ENCODE data around the gene PRR7. TPM values are rescaled to one million over a fixed set of nuclear protein-coding genes. Genes with fewer than 3 reads are reported as not detected.

PRR7 gene
- total and polyA plus RNA-seq, 2 of the 13 experiments (the other 11 are each of a cell fraction or from before 2014, with no cell fraction given): 4.8 to 5.0 TPM

DNA sequence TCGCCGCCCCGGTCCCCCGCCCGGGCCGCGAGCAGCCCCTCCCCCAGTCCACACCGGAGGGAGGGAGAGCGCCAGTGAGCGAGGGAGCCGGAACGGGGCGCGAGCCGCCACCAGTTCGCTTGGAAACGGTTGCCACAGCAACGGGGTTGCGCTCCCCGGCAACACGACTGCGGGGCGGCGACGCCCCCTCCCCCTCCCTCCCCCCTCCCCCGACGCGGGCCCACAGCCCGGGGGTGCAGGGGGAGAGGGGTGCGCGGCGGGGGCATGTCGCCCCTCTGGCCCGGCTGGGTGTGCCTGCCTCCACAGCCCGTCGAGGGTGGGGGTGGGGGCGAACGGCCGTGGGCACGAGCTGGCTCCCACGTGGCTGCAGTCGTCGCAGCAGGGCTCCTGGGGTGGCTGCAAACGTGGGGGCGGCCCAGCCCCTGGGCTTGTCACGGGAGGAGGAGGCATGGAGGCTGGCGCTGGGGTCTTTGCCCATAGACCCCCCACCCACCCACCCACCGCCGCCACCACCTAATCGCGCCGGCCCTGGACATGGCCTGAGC is 524 bp downstream of the PRR7 start (continued):
- TF ChIP-seq, protein P1, sequence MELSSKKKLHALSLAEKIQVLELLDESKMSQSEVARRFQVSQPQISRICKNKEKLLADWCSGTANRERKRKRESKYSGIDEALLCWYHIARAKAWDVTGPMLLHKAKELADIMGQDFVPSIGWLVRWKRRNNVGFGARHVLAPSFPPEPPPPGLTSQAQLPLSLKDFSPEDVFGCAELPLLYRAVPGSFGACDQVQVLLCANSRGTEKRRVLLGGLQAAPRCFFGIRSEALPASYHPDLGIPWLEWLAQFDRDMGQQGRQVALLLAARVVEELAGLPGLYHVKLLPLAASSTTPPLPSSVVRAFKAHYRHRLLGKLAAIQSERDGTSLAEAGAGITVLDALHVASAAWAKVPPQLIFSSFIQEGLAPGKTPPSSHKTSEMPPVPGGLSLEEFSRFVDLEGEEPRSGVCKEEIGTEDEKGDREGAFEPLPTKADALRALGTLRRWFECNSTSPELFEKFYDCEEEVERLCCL (CRISPR knock-in tag; IDR thresholded peaks at IDR 0.05; ENCODE audit: borderline replicate concordance): no peak
- TF ChIP-seq EEA1 (CRISPR knock-in tag; IDR thresholded peaks at IDR 0.05; ENCODE audit: borderline replicate concordance) (no peak), ZNF773 (CRISPR knock-in tag; IDR thresholded peaks at IDR 0.05; ENCODE audit: borderline replicate concordance) (no peak), ATM (IDR thresholded peaks at IDR 0.05; ENCODE audit: borderline replicate concordance) (no peak), ZFP1 (CRISPR knock-in tag; IDR thresholded peaks at IDR 0.05) (no peak), ZFX (CRISPR knock-in tag; IDR thresholded peaks at IDR 0.05; ENCODE audit: low read depth) (no peak; the same call in 1 of the 2 replicates), BCL6 (CRISPR knock-in tag; IDR thresholded peaks at IDR 0.05) (no peak)
- TF ChIP-seq, protein P2, sequence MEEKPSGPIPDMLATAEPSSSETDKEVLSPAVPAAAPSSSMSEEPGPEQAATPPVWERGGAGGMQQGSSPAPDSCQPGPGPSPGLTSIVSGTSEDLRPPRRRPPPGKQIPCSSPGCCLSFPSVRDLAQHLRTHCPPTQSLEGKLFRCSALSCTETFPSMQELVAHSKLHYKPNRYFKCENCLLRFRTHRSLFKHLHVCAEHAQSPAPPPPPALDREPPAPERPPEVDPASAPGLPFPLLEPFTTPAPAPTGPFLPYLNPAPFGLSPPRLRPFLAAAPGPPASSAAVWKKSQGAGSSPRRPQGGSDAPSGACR (CRISPR knock-in tag; IDR thresholded peaks at IDR 0.05): no peak
- TF ChIP-seq, protein P3, sequence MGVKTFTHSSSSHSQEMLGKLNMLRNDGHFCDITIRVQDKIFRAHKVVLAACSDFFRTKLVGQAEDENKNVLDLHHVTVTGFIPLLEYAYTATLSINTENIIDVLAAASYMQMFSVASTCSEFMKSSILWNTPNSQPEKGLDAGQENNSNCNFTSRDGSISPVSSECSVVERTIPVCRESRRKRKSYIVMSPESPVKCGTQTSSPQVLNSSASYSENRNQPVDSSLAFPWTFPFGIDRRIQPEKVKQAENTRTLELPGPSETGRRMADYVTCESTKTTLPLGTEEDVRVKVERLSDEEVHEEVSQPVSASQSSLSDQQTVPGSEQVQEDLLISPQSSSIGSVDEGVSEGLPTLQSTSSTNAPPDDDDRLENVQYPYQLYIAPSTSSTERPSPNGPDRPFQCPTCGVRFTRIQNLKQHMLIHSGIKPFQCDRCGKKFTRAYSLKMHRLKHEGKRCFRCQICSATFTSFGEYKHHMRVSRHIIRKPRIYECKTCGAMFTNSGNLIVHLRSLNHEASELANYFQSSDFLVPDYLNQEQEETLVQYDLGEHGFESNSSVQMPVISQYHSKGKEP (CRISPR knock-in tag; IDR thresholded peaks at IDR 0.05): no peak
- TF ChIP-seq, protein P4, sequence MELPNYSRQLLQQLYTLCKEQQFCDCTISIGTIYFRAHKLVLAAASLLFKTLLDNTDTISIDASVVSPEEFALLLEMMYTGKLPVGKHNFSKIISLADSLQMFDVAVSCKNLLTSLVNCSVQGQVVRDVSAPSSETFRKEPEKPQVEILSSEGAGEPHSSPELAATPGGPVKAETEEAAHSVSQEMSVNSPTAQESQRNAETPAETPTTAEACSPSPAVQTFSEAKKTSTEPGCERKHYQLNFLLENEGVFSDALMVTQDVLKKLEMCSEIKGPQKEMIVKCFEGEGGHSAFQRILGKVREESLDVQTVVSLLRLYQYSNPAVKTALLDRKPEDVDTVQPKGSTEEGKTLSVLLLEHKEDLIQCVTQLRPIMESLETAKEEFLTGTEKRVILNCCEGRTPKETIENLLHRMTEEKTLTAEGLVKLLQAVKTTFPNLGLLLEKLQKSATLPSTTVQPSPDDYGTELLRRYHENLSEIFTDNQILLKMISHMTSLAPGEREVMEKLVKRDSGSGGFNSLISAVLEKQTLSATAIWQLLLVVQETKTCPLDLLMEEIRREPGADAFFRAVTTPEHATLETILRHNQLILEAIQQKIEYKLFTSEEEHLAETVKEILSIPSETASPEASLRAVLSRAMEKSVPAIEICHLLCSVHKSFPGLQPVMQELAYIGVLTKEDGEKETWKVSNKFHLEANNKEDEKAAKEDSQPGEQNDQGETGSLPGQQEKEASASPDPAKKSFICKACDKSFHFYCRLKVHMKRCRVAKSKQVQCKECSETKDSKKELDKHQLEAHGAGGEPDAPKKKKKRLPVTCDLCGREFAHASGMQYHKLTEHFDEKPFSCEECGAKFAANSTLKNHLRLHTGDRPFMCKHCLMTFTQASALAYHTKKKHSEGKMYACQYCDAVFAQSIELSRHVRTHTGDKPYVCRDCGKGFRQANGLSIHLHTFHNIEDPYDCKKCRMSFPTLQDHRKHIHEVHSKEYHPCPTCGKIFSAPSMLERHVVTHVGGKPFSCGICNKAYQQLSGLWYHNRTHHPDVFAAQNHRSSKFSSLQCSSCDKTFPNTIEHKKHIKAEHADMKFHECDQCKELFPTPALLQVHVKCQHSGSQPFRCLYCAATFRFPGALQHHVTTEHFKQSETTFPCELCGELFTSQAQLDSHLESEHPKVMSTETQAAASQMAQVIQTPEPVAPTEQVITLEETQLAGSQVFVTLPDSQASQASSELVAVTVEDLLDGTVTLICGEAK (IDR thresholded peaks at IDR 0.05): no peak
- TF ChIP-seq, protein P4 (CRISPR knock-in tag; IDR thresholded peaks at IDR 0.05): no peak

Data from HepG2 (cell line).